ENCODE measurements around the gene FFAR1.
A peak's percentile ranks its signal among the peaks of the same experiment; 100 is the strongest.
"Not testable (repeated sequence)": the region's sequence is repeated elsewhere in the genome, so short reads cannot be mapped to it uniquely, and the experiment has no call there.

The FFAR1 gene

GRCh38 chr19:35341565-35342225 lies 6.0 kb upstream of the FFAR1 start:
- no peak for DNase-seq (ENCODE audit: low read depth)

GRCh38 chr19:35342430-35342829 lies 5.3 kb upstream of the FFAR1 start:
- no peak for DNase-seq (ENCODE audit: low read depth)

GRCh38 chr19:35344511-35345031 lies 3.1 kb upstream of the FFAR1 start:
- DNase-seq (ENCODE audit: low read depth) = no peak

GRCh38 chr19:35345671-35346111 lies 2.0 kb upstream of the FFAR1 start:
- DNase-seq (ENCODE audit: low read depth) = no peak

- no peak for DNase-seq (ENCODE audit: low read depth)
These were observed 1.3 kb upstream of the FFAR1 start for GRCh38 chr19:35346193-35347052.

GRCh38 chr19:35347930-35348298 lies 212 bp downstream of the FFAR1 start:
- DNase-seq (ENCODE audit: low read depth) = no peak

- no peak for DNase-seq (ENCODE audit: low read depth)
These were observed 1.4 kb downstream of the FFAR1 start for GRCh38 chr19:35348911-35349611.

GRCh38 chr19:35349614-35350521 lies 2.2 kb downstream of the FFAR1 start:
- DNase-seq (ENCODE audit: low read depth) = no peak

- no peak for DNase-seq (ENCODE audit: low read depth)
These were observed 2.9 kb downstream of the FFAR1 start for GRCh38 chr19:35350591-35350990.

GRCh38 chr19:35351411-35352176 lies 3.9 kb downstream of the FFAR1 start:
- DNase-seq (ENCODE audit: low read depth) = no peak

GRCh38 chr19:35352177-35352447 lies 4.4 kb downstream of the FFAR1 start:
- no peak for DNase-seq (ENCODE audit: low read depth)

- peak; percentile 70 for DNase-seq (ENCODE audit: low read depth)
These were observed 5.0 kb downstream of the FFAR1 start for GRCh38 chr19:35352448-35353304.

GRCh38 chr19:35353635-35354034 lies 5.9 kb downstream of the FFAR1 start:
- peak; percentile 64 for DNase-seq (ENCODE audit: low read depth)

GRCh38 chr19:35354898-35355297 lies 7.2 kb downstream of the FFAR1 start:
- no peak for DNase-seq (ENCODE audit: low read depth)

GRCh38 chr19:35355791-35356460 lies 8.2 kb downstream of the FFAR1 start:
- no peak for DNase-seq (ENCODE audit: low read depth)

GRCh38 chr19:35357867-35358573 lies 10.3 kb downstream of the FFAR1 start, which contains the start of gene FFAR3:
Gene FFAR3 (plus strand): TSS chr19:35358460. CDS start chr19:35358891, 431 bp downstream.
- peak; percentile 9 for DNase-seq (ENCODE audit: low read depth)

GRCh38 chr19:35358834-35359233 lies 11.1 kb downstream of the FFAR1 start:
- DNase-seq (ENCODE audit: low read depth) = not testable (repeated sequence)

GRCh38 chr19:35359395-35359794 lies 11.7 kb downstream of the FFAR1 start:
- DNase-seq (ENCODE audit: low read depth) = not testable (repeated sequence)

GRCh38 chr19:35360081-35360480 lies 12.4 kb downstream of the FFAR1 start:
- not testable (repeated sequence) for DNase-seq (ENCODE audit: low read depth)

Measured in amniotic epithelial cell (primary cell).